Muscle layer of duodenum (tissue), 2 donors: Measurements from ENCODE around the gene ADCY7.
A peak's percentile ranks its signal among the peaks of the same experiment; 100 is the strongest.

Experiments used
- H3K27ac ChIP-seq: one replicate; pipeline ENCODE4 v1.7.0; 2013; ENCODE audit warnings: mild to moderate bottlenecking, low read length
- H3K27me3 ChIP-seq: one replicate; pipeline ENCODE4 v1.7.0; 2013; ENCODE audit warnings: low read depth, mild to moderate bottlenecking, control low read depth, low read length
- H3K36me3 ChIP-seq, 2 donors: one replicate each; pipeline ENCODE4 v1.7.0; 2013; ENCODE audit warnings: low read length in 2 of 2, control low read depth in 1 of 2, mild to moderate bottlenecking in 1 of 2; ENCODE audit not compliant: insufficient read depth in 2 of 2, control insufficient read depth in 1 of 2
- H3K4me1 ChIP-seq, 2 donors: one replicate each; pipeline ENCODE4 v1.7.0; 2013; ENCODE audit warnings: low read length in 2 of 2, mild to moderate bottlenecking in 2 of 2, control low read depth in 1 of 2, moderate library complexity in 1 of 2; ENCODE audit not compliant: insufficient read depth in 2 of 2, control insufficient read depth in 1 of 2
- H3K4me3 ChIP-seq, 2 donors: one replicate each; pipeline ENCODE4 v1.7.0; 2013; ENCODE audit warnings: low read length in 2 of 2, low read depth in 1 of 2, mild to moderate bottlenecking in 1 of 2
- H3K9me3 ChIP-seq, 2 donors: one replicate each; pipeline ENCODE4 v1.7.0; 2013; ENCODE audit warnings: low read length in 2 of 2, control low read depth in 1 of 2, mild to moderate bottlenecking in 1 of 2; ENCODE audit not compliant: control insufficient read depth in 1 of 2
- donor health status: healthy.

The ADCY7 gene

GRCh38 chr16:50276801-50277555 is 10.6 kb downstream of the ADCY7 start:
- Histone ChIP-seq H3K36me3 (no peaks in the 10 kb centered on the region), H3K4me1 (peaks cover 0 to 14% of the 10 kb centered on the region in 2 donors), H3K4me3 (no peak overlapping the region), H3K27ac (no peak overlapping the region), H3K27me3 (no peaks in the 10 kb centered on the region), H3K9me3 (no peaks in the 10 kb centered on the region)

- H3K4me1 ChIP-seq = peaks cover 0 to 19% of the 10 kb centered on the region in 2 donors
- no peaks in the 10 kb centered on the region for H3K9me3 ChIP-seq
- no peak overlapping the region for H3K4me3 ChIP-seq
- no peak overlapping the region for H3K27ac ChIP-seq
- H3K27me3 ChIP-seq = no peaks in the 10 kb centered on the region
- no peaks in the 10 kb centered on the region for H3K36me3 ChIP-seq
Observed at GRCh38 chr16:50278251-50278650, 11.9 kb downstream of the ADCY7 start.

GRCh38 chr16:50279504-50279865 is 13.1 kb downstream of the ADCY7 start:
- Histone ChIP-seq H3K4me1 (peaks cover 6 to 26% of the 10 kb centered on the region in 2 donors), H3K9me3 (no peaks in the 10 kb centered on the region), H3K36me3 (no peaks in the 10 kb centered on the region), H3K27ac (no peak overlapping the region), H3K27me3 (no peaks in the 10 kb centered on the region), H3K4me3 (no peak overlapping the region)

- Histone ChIP-seq H3K4me3 (peak overlapping the region in 1 of 2 donors; percentile 4), H3K4me1 (peaks cover 7 to 34% of the 10 kb centered on the region in 2 donors), H3K9me3 (no peaks in the 10 kb centered on the region), H3K27ac (no peak overlapping the region), H3K36me3 (no peaks in the 10 kb centered on the region), H3K27me3 (no peaks in the 10 kb centered on the region)
Observed at GRCh38 chr16:50280932-50281331, 14.6 kb downstream of the ADCY7 start.

GRCh38 chr16:50281391-50282009 is 15.1 kb downstream of the ADCY7 start:
- Histone ChIP-seq H3K36me3 (no peaks in the 10 kb centered on the region), H3K4me1 (peaks cover 7 to 30% of the 10 kb centered on the region in 2 donors), H3K9me3 (no peaks in the 10 kb centered on the region), H3K4me3 (peak overlapping the region; percentile 4 to 21), H3K27ac (no peak overlapping the region), H3K27me3 (no peaks in the 10 kb centered on the region)

- Histone ChIP-seq H3K9me3 (no peaks in the 10 kb centered on the region), H3K27ac (no peak overlapping the region), H3K36me3 (no peaks in the 10 kb centered on the region), H3K4me3 (peak overlapping the region; percentile 4 to 21), H3K27me3 (no peaks in the 10 kb centered on the region), H3K4me1 (peaks cover 7 to 30% of the 10 kb centered on the region in 2 donors)
Observed at GRCh38 chr16:50282010-50282538, 15.7 kb downstream of the ADCY7 start.

GRCh38 chr16:50282955-50283631 is 16.7 kb downstream of the ADCY7 start:
- peaks cover 7 to 30% of the 10 kb centered on the region in 2 donors for H3K4me1 ChIP-seq
- H3K27me3 ChIP-seq = no peaks in the 10 kb centered on the region
- H3K36me3 ChIP-seq = no peaks in the 10 kb centered on the region
- H3K4me3 ChIP-seq = no peak overlapping the region
- H3K27ac ChIP-seq = no peak overlapping the region
- H3K9me3 ChIP-seq = no peaks in the 10 kb centered on the region

GRCh38 chr16:50284131-50284911 is 18.0 kb downstream of the ADCY7 start:
- no peak overlapping the region for H3K27ac ChIP-seq

GRCh38 chr16:50285406-50286003 is 19.2 kb downstream of the ADCY7 start:
- no peaks in the 10 kb centered on the region for H3K27me3 ChIP-seq
- no peak overlapping the region for H3K4me3 ChIP-seq
- H3K36me3 ChIP-seq = peaks cover 0 to 1% of the 10 kb centered on the region in 2 donors
- no peaks in the 10 kb centered on the region for H3K9me3 ChIP-seq
- H3K27ac ChIP-seq = no peak overlapping the region
- H3K4me1 ChIP-seq = peaks cover 7 to 28% of the 10 kb centered on the region in 2 donors

More at GRCh38 chr16:50284131-50284911, 18.0 kb downstream of the ADCY7 start:
- H3K36me3 ChIP-seq = no peaks in the 10 kb centered on the region
- no peaks in the 10 kb centered on the region for H3K9me3 ChIP-seq
- H3K27me3 ChIP-seq = no peaks in the 10 kb centered on the region
- H3K4me3 ChIP-seq = no peak overlapping the region
- H3K4me1 ChIP-seq = peaks cover 7 to 30% of the 10 kb centered on the region in 2 donors

GRCh38 chr16:50286681-50287080 is 20.3 kb downstream of the ADCY7 start:
- H3K9me3 ChIP-seq = no peaks in the 10 kb centered on the region
- H3K4me1 ChIP-seq = peaks cover 7 to 21% of the 10 kb centered on the region in 2 donors
- no peaks in the 10 kb centered on the region for H3K27me3 ChIP-seq
- no peak overlapping the region for H3K4me3 ChIP-seq
- no peak overlapping the region for H3K27ac ChIP-seq
- H3K36me3 ChIP-seq = peaks cover 0 to 3% of the 10 kb centered on the region in 2 donors
